HG02870 (cell line): ENCODE data around the gene MEOX2.

ENCODE experiments used
- ATAC-seq: cut with Tn5 transposase; IDR thresholded peaks from one replicate; pipeline ENCODE4 v1.9.1; 2021; ENCODE audit warnings: mild to moderate bottlenecking, moderate library complexity; ENCODE audit not compliant: unreplicated experiment

The MEOX2 gene

GRCh38 chr7:15618275-15618674 lies 68.2 kb downstream of the MEOX2 start:
- ATAC-seq = no peak

- no peak for ATAC-seq
These were observed 74.3 kb downstream of the MEOX2 start for GRCh38 chr7:15612205-15612604.

- ATAC-seq = no peak
These were observed 76.0 kb downstream of the MEOX2 start for GRCh38 chr7:15610503-15610902.

- ATAC-seq = no peak
These were observed 77.2 kb downstream of the MEOX2 start for GRCh38 chr7:15609287-15609686.

GRCh38 chr7:15607529-15608210 lies 78.8 kb downstream of the MEOX2 start:
- no peak for ATAC-seq

GRCh38 chr7:15606561-15606960 lies 79.9 kb downstream of the MEOX2 start:
- ATAC-seq = no peak

GRCh38 chr7:15604166-15604565 lies 82.3 kb downstream of the MEOX2 start:
- ATAC-seq = no peak

- no peak for ATAC-seq
These were observed 83.4 kb downstream of the MEOX2 start for GRCh38 chr7:15603124-15603523.

- no peak for ATAC-seq
These were observed 84.2 kb downstream of the MEOX2 start for GRCh38 chr7:15602236-15602635.

- no peak for ATAC-seq
These were observed 85.3 kb downstream of the MEOX2 start for GRCh38 chr7:15601175-15601574.

GRCh38 chr7:15600298-15600697 lies 86.2 kb downstream of the MEOX2 start:
- no peak for ATAC-seq

- no peak for ATAC-seq
These were observed 92.0 kb downstream of the MEOX2 start for GRCh38 chr7:15594461-15594860.

- no peak for ATAC-seq
These were observed 93.1 kb downstream of the MEOX2 start for GRCh38 chr7:15593382-15593781.

- no peak for ATAC-seq
These were observed 100.2 kb downstream of the MEOX2 start for GRCh38 chr7:15586266-15586665.

- no peak for ATAC-seq
These were observed 101.9 kb downstream of the MEOX2 start for GRCh38 chr7:15584575-15584974.

- ATAC-seq = no peak
These were observed 103.7 kb downstream of the MEOX2 start for GRCh38 chr7:15582773-15583172.

- no peak for ATAC-seq
These were observed 105.0 kb downstream of the MEOX2 start for GRCh38 chr7:15581352-15581951.

GRCh38 chr7:15580604-15581351 lies 105.7 kb downstream of the MEOX2 start:
- no peak for ATAC-seq

- no peak for ATAC-seq
These were observed 108.9 kb downstream of the MEOX2 start for GRCh38 chr7:15577600-15577999.

GRCh38 chr7:15571301-15571878 lies 115.1 kb downstream of the MEOX2 start:
- no peak for ATAC-seq

- ATAC-seq = no peak
These were observed 118.8 kb downstream of the MEOX2 start for GRCh38 chr7:15567652-15568051.

GRCh38 chr7:15567036-15567435 lies 119.4 kb downstream of the MEOX2 start:
- ATAC-seq = no peak
